ENCODE results near the gene CAPN11.

DNA sequence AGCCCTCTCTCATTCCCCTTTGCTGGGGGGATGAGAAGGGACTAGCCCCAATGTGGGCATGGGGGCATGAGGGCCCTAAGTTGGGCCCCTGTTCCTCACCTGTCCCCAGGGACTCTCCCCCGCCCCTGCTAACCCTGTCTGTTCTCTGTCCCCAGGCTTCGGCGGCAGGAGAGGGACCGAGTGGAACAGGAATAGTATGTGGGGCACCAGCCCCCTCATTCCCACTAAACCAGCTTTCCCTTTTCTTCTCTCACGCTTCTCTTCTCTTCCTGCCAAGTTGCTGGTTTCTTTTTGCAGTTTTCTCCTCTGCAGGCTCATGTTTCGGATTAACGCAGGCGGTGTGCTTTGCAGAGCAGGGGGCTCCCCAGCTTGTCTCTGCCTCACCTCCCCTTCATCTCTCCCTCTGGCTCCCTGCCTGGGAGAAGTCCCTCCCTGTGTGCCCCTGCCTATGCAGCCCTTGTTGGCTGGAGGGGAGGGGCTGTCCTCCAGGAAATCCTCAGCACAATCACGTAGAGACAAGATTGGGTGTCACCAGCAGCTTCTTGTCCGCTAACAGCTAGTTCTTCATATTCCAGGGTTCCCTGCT lies 23.4 kb upstream of the CAPN11 start:
- TF ChIP-seq, protein P1, sequence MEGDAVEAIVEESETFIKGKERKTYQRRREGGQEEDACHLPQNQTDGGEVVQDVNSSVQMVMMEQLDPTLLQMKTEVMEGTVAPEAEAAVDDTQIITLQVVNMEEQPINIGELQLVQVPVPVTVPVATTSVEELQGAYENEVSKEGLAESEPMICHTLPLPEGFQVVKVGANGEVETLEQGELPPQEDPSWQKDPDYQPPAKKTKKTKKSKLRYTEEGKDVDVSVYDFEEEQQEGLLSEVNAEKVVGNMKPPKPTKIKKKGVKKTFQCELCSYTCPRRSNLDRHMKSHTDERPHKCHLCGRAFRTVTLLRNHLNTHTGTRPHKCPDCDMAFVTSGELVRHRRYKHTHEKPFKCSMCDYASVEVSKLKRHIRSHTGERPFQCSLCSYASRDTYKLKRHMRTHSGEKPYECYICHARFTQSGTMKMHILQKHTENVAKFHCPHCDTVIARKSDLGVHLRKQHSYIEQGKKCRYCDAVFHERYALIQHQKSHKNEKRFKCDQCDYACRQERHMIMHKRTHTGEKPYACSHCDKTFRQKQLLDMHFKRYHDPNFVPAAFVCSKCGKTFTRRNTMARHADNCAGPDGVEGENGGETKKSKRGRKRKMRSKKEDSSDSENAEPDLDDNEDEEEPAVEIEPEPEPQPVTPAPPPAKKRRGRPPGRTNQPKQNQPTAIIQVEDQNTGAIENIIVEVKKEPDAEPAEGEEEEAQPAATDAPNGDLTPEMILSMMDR (conservative IDR thresholded peaks at IDR 0.05; ENCODE audit: low read depth, low read length): no peak
- TF ChIP-seq EZH2phosphoT487 (IDR thresholded peaks at IDR 0.05; ENCODE audit: borderline replicate concordance, low read length) (no peak), EZH2 (IDR thresholded peaks at IDR 0.05; ENCODE audit: low read length, unreplicated experiment) (no peak)
